ENCODE measurements around the gene CACNA1D. TPM values are rescaled to one million over a fixed set of nuclear protein-coding genes. Genes with fewer than 3 reads are reported as not detected.

The CACNA1D gene
- total and polyA plus RNA-seq, 2 experiments from 2014 or later: 41.0 to 159 TPM

DNA sequence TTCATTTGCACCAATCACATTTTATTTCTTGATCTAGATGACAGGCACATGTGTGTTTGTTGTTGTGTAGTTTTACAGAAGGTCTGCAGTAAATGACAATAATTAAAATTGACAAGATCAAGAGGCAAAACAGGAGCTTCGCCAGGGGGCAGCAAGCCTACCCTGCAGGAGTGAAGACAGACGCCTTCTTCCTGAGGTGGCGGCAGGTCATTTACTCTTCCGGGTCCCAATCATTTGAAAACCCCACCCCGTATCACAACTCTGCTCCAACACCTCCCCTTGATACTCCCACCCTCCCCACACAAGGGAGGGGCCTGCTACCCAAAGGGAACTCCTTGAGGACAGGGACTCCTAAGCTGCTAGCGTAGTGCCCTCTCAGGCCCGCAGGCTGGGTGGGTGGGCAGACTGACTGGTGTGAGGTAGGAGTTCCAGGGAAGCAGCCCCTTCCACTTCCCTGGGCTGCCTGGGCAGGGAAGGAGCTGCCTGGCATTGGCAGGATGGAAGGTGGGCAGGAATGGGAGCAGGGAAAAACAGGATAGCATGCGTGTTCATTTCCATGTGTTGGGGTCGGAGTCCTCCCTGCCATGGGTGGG lies 338.7 kb downstream of the CACNA1D start:
- Histone ChIP-seq H3K4me3 (no peak overlapping the region), H3K9me3 (ENCODE audit: low read depth) (no peaks in the 10 kb centered on the region), H3K27me3 (no peaks in the 10 kb centered on the region), H3K36me3 (no peaks in the 10 kb centered on the region), H3K27ac (no peak overlapping the region), H3K4me1 (ENCODE audit: low read depth) (no peaks in the 10 kb centered on the region)
- TF ChIP-seq, protein P1, sequence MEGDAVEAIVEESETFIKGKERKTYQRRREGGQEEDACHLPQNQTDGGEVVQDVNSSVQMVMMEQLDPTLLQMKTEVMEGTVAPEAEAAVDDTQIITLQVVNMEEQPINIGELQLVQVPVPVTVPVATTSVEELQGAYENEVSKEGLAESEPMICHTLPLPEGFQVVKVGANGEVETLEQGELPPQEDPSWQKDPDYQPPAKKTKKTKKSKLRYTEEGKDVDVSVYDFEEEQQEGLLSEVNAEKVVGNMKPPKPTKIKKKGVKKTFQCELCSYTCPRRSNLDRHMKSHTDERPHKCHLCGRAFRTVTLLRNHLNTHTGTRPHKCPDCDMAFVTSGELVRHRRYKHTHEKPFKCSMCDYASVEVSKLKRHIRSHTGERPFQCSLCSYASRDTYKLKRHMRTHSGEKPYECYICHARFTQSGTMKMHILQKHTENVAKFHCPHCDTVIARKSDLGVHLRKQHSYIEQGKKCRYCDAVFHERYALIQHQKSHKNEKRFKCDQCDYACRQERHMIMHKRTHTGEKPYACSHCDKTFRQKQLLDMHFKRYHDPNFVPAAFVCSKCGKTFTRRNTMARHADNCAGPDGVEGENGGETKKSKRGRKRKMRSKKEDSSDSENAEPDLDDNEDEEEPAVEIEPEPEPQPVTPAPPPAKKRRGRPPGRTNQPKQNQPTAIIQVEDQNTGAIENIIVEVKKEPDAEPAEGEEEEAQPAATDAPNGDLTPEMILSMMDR (IDR thresholded peaks at IDR 0.05; ENCODE audit: low read depth, low read length): no peak
- DNase-seq (ENCODE audit: low read depth in 1 of 2, low spot score in 1 of 2): no peak

DNA sequence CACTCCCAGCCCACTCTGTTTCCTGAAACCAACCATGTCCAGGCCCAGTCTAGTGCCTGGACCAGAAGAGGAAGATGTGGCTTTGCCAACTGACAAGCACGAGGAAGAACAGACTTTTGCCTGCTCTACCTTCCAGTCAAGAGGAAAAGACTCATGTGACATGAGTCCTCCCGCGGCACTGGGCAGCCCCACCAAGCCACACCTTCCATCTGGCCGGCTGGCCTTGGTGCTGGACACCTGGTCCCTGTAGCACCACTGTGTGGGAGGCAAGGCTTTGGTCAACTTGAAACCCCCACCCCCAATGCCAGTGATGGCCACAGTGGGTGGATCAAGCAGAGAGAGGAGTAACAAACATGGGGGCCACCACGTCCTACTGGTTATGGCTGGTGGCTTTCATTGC lies 339.3 kb downstream of the CACNA1D start:
- no peak overlapping the region for H3K27ac ChIP-seq
- H3K4me3 ChIP-seq: no peak overlapping the region
- TF ChIP-seq, protein P1 (IDR thresholded peaks at IDR 0.05; ENCODE audit: low read depth, low read length): no peak
- H3K4me1 ChIP-seq (ENCODE audit: low read depth): no peaks in the 10 kb centered on the region
- no peaks in the 10 kb centered on the region for H3K36me3 ChIP-seq
- H3K9me3 ChIP-seq (ENCODE audit: low read depth): no peaks in the 10 kb centered on the region
- no peak for DNase-seq (ENCODE audit: low read depth in 1 of 2, low spot score in 1 of 2)
- H3K27me3 ChIP-seq: no peaks in the 10 kb centered on the region

DNA sequence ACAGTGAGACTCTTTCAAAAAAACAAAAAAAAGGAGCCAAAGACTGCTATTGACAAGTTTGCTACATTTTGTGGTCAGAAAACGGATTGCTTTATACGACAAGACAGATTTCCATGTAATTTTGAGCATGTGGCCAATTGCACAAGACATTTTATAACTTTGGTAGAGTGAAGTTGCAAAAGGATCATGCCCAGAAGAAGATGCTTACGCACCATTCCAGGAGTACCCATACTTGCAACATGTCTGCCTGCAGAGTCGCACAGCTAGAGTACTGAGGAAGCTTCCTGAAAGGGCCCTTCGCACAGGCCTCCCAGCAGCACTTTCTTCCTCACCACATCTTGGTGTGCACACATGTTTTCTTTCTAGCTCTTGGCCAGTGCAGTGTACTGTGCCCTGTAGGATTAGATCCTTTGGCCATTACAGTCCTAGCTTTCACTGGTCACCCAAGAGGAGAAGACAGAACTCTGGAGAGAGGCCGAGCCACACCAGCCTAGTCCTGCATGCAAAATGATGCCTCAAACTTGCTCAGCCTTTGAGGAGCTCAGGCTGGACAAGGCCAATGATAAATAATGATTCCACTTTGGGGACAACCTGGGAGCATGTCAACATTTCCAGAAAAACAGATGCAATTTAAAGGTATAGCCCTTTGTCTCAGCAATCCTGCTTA lies 340.2 kb downstream of the CACNA1D start:
- TF ChIP-seq, protein P1 (IDR thresholded peaks at IDR 0.05; ENCODE audit: low read depth, low read length): no peak
- H3K27ac ChIP-seq: no peak overlapping the region
- H3K27me3 ChIP-seq: no peaks in the 10 kb centered on the region
- no peak overlapping the region for H3K4me3 ChIP-seq
- no peaks in the 10 kb centered on the region for H3K9me3 ChIP-seq (ENCODE audit: low read depth)
- H3K36me3 ChIP-seq: no peaks in the 10 kb centered on the region
- no peaks in the 10 kb centered on the region for H3K4me1 ChIP-seq (ENCODE audit: low read depth)
- no peak for DNase-seq (ENCODE audit: low read depth in 1 of 2, low spot score in 1 of 2)

DNA sequence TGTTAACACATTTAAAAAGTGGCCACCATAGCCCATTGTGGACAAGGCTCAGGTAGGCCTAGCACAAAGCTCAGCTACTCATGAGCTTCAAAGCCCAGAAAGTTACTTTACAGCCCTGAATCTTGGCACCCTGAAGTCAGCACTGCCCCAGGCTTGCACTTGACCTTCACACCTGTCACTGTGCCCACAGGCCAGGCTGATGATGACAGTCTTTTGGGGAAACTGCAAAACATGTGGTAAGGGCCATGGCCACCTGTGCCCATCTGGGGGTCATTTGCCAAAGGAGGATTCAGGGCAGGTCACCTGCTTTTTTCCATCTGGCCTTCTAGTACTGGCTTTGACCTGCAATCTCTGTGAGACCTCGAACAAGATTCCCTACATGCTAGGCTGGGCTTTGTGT lies 340.8 kb downstream of the CACNA1D start:
- H3K9me3 ChIP-seq (ENCODE audit: low read depth): no peaks in the 10 kb centered on the region
- no peaks in the 10 kb centered on the region for H3K27me3 ChIP-seq
- no peaks in the 10 kb centered on the region for H3K4me1 ChIP-seq (ENCODE audit: low read depth)
- TF ChIP-seq, protein P1 (IDR thresholded peaks at IDR 0.05; ENCODE audit: low read depth, low read length): no peak
- no peak for DNase-seq (ENCODE audit: low read depth in 1 of 2, low spot score in 1 of 2)
- no peaks in the 10 kb centered on the region for H3K36me3 ChIP-seq
- H3K27ac ChIP-seq: no peak overlapping the region
- no peak overlapping the region for H3K4me3 ChIP-seq

DNA sequence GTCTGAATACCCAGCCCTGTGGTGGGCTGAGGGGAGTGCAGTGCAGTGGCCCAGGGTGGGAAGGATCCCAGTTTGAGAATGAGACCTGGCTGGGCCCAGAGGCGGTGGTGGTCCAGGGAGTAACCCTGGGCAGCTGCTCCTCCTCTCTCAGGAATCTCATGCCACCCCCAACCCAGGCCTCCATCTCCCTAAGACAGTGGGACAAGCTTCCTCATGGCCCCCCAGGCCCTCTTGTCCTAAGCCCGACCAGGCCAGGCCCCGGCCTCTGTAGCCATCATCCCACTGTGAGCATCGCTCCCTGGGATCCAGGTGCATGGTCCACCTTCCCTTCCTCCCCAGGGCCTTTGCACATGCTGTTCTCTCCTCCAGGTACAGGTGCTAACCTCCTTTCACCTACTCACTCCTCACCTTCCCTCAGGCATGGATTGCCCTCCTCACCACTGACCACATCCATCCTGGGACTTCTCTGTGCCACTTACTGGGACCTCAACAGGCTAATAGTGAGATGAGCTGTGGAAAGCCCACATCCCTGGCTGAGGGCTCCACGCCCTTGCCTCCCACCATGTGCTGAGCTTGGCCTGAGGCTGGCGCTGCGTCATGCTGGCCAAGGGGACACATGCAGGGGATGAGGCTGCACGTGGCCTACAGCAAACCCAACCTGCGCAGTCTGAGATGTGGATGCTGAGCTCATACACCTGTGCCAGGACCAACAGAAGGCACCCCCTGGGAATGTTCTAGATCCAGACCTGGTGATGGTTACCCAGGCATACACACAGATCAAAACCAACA lies 341.9 kb downstream of the CACNA1D start:
- no peaks in the 10 kb centered on the region for H3K27me3 ChIP-seq
- no peak for DNase-seq (ENCODE audit: low read depth in 1 of 2, low spot score in 1 of 2)
- no peak overlapping the region for H3K4me3 ChIP-seq
- H3K4me1 ChIP-seq (ENCODE audit: low read depth): no peaks in the 10 kb centered on the region
- no peak overlapping the region for H3K27ac ChIP-seq
- TF ChIP-seq, protein P1 (IDR thresholded peaks at IDR 0.05; ENCODE audit: low read depth, low read length): no peak
- H3K9me3 ChIP-seq (ENCODE audit: low read depth): no peaks in the 10 kb centered on the region
- H3K36me3 ChIP-seq: no peaks in the 10 kb centered on the region
